NCI-H1436 treated with DMSO at 0.1 percent for 48 hours (cell line): Measurements from ENCODE around the gene DIS3L2.
"Not testable (repeated sequence)": the region's sequence is repeated elsewhere in the genome, so short reads cannot be mapped to it uniquely, and the experiment has no call there.

Experiments
- DNase-seq: peaks from one replicate; lab custom pipeline; 2025; lab: John Stamatoyannopoulos, UW

Gene DIS3L2

DNA sequence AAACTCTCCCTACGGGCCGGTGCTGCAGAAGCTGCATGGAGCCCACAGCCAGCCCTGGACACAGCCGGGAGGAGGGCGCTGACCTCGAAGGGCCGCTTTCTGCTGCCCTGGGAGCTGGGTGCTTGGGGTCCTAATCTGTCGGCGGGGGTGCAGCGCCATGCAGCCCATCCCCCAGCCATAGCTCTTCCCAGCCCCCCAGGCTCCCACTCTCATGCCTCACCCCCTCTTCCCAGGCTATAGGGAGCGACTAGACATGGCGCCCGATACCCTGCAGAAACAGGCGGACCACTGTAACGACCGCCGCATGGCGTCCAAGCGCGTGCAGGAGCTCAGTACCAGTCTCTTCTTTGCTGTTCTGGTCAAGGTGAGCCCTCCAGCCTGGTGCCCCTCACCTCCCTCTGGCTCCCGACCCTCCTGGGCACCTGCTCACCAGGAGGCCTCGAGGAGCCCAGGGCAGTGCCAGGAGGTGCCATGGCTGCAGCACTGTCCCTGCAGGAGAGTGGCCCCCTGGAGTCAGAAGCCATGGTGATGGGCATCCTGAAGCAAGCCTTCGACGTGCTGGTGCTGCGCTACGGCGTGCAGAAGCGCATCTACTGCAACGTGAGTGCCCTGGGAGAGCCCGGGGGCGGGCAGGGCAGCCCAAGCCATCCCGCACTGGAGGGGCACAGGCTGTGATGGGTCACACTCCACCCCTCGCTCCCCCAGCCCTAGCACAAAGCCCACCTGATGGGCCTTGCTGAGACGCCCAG is 372.8 kb downstream of the DIS3L2 start:
- not testable (repeated sequence) for DNase-seq

GRCh38 chr2:232334885-232335205 is 373.3 kb downstream of the DIS3L2 start:
- not testable (repeated sequence) for DNase-seq

DNA sequence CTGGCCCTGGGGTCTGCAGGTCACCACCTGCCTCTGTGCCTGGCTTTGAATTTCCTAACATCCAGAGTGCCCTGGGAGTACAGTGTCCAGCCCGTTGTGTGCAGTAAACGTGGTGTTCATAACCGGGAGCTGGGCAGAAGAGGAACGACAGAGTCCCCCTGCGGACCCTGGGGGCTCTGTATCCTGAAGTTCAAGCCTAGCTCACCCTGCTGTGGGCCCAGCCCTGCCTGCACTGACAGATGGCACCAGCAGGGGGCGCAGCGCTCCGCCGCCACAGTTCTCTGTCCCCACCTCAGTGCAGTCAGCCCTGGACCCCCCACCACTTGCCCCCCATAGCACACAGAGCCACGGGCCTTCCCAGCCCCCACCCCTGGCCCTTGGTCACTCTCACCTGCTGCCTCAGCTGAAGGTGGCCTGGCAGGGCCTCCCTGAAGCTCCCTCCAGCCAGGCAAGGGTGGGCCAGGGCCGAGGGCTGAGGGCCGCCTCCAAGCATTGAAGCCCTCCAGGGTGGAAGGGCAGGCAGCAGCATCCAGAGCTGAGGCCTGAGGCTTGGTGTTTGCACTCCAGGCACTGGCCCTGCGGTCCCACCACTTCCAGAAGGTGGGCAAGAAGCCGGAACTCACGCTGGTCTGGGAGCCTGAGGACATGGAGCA is 373.8 kb downstream of the DIS3L2 start:
- DNase-seq = not testable (repeated sequence)

- DNase-seq = no peak
Measured at GRCh38 chr2:232335859-232336215, 374.3 kb downstream of the DIS3L2 start.

DNA sequence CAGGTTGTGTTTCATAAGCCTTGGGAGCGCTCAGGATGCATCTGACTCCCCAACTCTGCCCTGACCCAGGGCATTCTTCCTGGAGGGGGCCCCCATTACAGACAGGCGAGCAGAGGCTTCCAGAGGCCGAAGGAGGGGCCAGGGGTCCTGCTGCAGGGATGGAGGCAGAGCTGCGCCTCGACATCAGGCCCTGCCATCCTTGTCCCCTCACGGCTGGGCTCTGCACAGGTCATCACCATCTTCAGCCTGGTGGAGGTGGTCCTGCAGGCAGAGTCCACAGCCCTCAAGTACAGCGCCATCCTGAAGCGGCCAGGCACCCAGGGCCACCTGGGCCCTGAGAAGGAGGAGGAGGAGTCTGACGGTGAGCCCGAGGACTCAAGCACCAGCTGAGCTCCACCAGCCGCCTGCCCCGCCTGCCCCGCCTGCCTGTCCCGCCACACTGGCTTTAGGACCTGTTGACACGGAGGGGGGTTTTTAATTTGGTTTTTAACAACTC is 374.8 kb downstream of the DIS3L2 start:
- no peak for DNase-seq

- DNase-seq = no peak
Measured at GRCh38 chr2:232336981-232337720, 375.6 kb downstream of the DIS3L2 start.

GRCh38 chr2:232338094-232338758 is 376.7 kb downstream of the DIS3L2 start:
- not testable (repeated sequence) for DNase-seq

DNA sequence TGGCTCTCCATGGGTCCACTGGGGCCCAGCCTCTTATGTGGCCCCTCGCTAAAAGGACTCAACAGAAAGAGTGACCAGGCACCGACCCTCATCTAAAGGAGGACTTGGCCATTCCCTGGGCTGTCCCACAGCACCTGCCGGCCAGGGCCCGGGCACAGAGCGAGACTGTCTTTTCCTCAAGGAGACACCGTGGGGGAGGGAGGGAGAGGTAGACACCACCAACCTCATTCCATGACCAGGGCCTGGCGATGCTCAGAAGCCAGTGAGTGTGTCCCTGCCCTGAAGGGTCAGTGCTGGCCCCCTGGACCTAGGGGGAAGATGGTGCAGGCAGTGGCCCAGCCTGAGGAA is 377.2 kb downstream of the DIS3L2 start:
- no peak for DNase-seq

GRCh38 chr2:232339121-232340081 is 377.9 kb downstream of the DIS3L2 start:
- DNase-seq = no peak

- DNase-seq = no peak
Measured at GRCh38 chr2:232340171-232340935, 378.8 kb downstream of the DIS3L2 start.

DNA sequence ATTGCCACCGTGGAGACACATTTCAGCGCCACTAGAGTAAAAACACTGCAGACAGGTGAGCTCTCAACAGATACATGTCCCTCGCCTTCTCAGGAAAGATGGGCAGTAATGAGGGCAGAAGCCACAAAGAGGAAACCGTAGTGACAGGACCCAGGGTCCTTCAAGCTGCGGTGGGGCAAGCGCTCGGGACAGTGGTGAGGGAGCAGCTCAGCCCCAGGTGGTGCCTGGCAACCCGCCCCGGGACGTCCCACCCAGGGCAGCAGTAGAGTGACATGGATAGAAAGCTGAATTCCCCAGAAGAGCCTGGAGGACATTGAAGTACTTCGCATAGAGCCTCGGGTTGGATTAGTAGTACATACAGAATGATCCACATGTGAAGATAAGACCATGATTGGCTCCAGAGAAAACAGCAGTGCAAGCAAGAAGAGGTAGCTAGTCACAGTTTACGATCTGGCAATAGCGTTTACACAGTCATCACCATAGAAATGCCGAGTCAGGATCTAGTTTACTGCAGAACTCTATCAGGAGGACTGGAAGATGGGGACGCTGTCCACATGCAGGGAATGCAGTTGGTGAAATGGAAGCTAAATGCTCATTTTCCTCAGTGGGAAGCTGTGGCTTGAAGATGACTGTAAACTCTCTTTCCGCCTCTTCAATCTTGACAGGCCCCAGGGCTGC is 379.7 kb downstream of the DIS3L2 start:
- DNase-seq = no peak

DNA sequence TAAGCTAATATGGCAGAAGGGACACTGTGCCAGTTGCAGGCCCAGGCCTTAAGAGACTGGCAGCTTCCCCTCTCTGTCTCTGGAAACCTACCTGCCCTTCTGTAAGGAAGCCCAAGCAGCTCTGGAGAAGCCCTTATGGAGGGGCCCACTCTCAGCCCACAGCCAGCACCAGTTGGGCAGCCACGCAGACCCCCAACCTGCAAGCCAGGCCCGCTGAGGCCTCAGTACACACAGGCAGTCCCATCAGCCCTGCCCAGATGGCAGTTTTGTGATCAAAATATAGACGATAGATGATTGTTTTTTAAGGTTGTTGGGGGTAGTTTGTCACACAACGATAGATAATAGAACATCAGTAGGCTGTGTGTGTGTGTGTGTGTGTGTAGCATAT is 380.2 kb downstream of the DIS3L2 start:
- DNase-seq = no peak

GRCh38 chr2:232342635-232343565 is 381.4 kb downstream of the DIS3L2 start:
- DNase-seq = no peak

DNA sequence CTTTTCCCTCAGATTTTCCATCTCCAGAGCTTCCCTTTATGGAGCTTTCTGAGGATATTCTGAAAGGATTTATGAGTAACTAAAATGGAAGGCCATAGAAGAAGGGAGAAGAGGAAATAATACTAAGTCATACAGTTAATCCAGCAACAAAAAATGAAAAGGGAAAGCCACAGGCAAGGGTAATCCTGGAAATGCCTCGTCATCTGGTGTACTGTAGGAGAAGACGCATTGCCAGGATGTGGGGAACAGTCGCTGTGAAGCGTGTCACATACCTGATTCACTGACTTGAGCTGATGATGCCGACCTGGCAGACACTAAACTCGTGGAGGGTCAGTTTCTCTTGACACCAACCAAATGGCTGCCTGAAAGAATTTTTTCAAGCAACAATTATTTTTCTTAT is 382.3 kb downstream of the DIS3L2 start:
- no peak for DNase-seq

GRCh38 chr2:232345251-232345650 is 383.7 kb downstream of the DIS3L2 start:
- DNase-seq = no peak

- DNase-seq = no peak
Measured at GRCh38 chr2:232347369-232347768, 385.9 kb downstream of the DIS3L2 start.

DNA sequence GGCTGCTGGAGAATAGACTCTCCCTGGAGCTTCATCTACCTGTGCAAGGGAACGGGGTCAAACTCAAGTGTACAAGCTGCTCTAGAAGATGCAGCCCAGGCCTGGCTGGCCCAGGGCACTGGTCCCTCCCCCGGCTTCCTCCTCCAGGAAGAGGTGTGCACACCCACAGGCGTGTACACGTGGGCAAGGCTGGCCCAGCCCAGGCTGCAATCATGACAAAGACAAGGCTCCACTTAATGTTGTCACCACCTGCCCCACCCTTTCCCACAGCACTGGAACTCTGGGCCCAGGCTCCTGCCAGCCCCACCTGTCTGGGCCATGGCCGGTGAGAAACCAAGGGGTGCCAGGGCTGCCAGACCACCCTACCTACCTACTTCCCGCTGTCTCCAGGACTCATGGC is 387.4 kb downstream of the DIS3L2 start:
- no peak for DNase-seq

GRCh38 chr2:232349546-232349945 is 388.0 kb downstream of the DIS3L2 start:
- DNase-seq = no peak
